H9 (cell line): ENCODE data around the gene SPCS3. TPM values are rescaled to one million over a fixed set of nuclear protein-coding genes. Genes with fewer than 3 reads are reported as not detected.
"Not testable (repeated sequence)": the region's sequence is repeated elsewhere in the genome, so short reads cannot be mapped to it uniquely, and the experiment has no call there.

Experiments
- DNase-seq: peaks from one replicate; pipeline ENCODE4 v3.0.0-alpha.2; 2017
- H2AFZ ChIP-seq: one replicate; pipeline ENCODE4 v1.6.1; 2013; ENCODE audit warnings: mild to moderate bottlenecking, low read length, control low read depth, moderate library complexity
- H2AK5ac ChIP-seq: 2 replicates; pipeline ENCODE4 v1.6.1; 2013; ENCODE audit warnings: low read length, control low read depth, mixed read lengths; ENCODE audit not compliant: insufficient read length
- H2BK120ac ChIP-seq: one replicate; pipeline ENCODE4 v1.6.1; 2013; ENCODE audit warnings: low read depth, mild to moderate bottlenecking, low read length, control low read depth, inconsistent platforms; ENCODE audit not compliant: poor library complexity, severe bottlenecking
- H2BK12ac ChIP-seq: 2 replicates; pipeline ENCODE4 v1.6.1; 2013; ENCODE audit warnings: low read length, control low read depth, mixed read lengths, low read depth; ENCODE audit not compliant: insufficient read length
- H2BK15ac ChIP-seq: 2 replicates; pipeline ENCODE4 v1.6.1; 2013; ENCODE audit warnings: low read depth, low read length, control low read depth
- H2BK20ac ChIP-seq: one replicate; pipeline ENCODE4 v1.6.1; 2013; ENCODE audit warnings: low read depth, mild to moderate bottlenecking, low read length, control low read depth, inconsistent platforms; ENCODE audit not compliant: poor library complexity, severe bottlenecking
- H2BK5ac ChIP-seq: 2 replicates; pipeline ENCODE4 v1.6.1; 2013; ENCODE audit warnings: low read length, control low read depth, mixed read lengths; ENCODE audit not compliant: insufficient read length
- H3K14ac ChIP-seq: 2 replicates; pipeline ENCODE4 v1.6.1; 2013; ENCODE audit warnings: low read length, control low read depth; ENCODE audit not compliant: insufficient read depth
- H3K18ac ChIP-seq: 2 replicates; pipeline ENCODE4 v1.6.1; 2013; ENCODE audit warnings: low read depth, mild to moderate bottlenecking, mixed read lengths, low read length, control low read depth; ENCODE audit not compliant: insufficient read length
- H3K23ac ChIP-seq: 2 replicates; pipeline ENCODE4 v1.6.1; 2013; ENCODE audit warnings: low read length, control low read depth, mixed read lengths, low read depth; ENCODE audit not compliant: insufficient read length
- H3K23me2 ChIP-seq: 2 replicates; pipeline ENCODE4 v1.6.1; 2013; ENCODE audit warnings: low read depth, mild to moderate bottlenecking, mixed read lengths, low read length, control low read depth; ENCODE audit not compliant: insufficient read length, poor library complexity, severe bottlenecking
- H3K27ac ChIP-seq: 2 replicates; pipeline ENCODE4 v1.5.1; 2013; ENCODE audit warnings: low read length, control low read depth, mixed read lengths, low read depth; ENCODE audit not compliant: insufficient read length
- H3K27me3 ChIP-seq: 2 replicates; pipeline ENCODE4 v1.6.1; 2013; ENCODE audit warnings: low read length, control low read depth, inconsistent platforms; ENCODE audit not compliant: insufficient read depth
- H3K4ac ChIP-seq: 2 replicates; pipeline ENCODE4 v1.6.1; 2013; ENCODE audit warnings: low read depth, mild to moderate bottlenecking, control low read depth, inconsistent platforms, low read length, moderate library complexity
- H3K4me1 ChIP-seq: 2 replicates; pipeline ENCODE4 v1.6.1; 2013; ENCODE audit warnings: low read length, control low read depth, inconsistent platforms; ENCODE audit not compliant: insufficient read depth
- H3K4me2 ChIP-seq: 2 replicates; pipeline ENCODE4 v1.6.1; 2013; ENCODE audit warnings: low read length, control low read depth, mixed read lengths; ENCODE audit not compliant: insufficient read length, insufficient read depth
- H3K56ac ChIP-seq: 2 replicates; pipeline ENCODE4 v1.6.1; 2013; ENCODE audit warnings: low read depth, mild to moderate bottlenecking, mixed read lengths, low read length, control low read depth; ENCODE audit not compliant: insufficient read length
- H3K79me1 ChIP-seq: 2 replicates; pipeline ENCODE4 v1.6.1; 2013; ENCODE audit warnings: low read depth, mild to moderate bottlenecking, moderate library complexity, low read length, control low read depth, inconsistent platforms; ENCODE audit not compliant: insufficient read depth, poor library complexity, severe bottlenecking
- H3K79me2 ChIP-seq: 2 replicates; pipeline ENCODE4 v1.6.1; 2013; ENCODE audit warnings: low read length, control low read depth, inconsistent platforms; ENCODE audit not compliant: insufficient read depth
- H3K9ac ChIP-seq: 2 replicates; pipeline ENCODE4 v1.6.1; 2013; ENCODE audit warnings: low read length, control low read depth, mixed read lengths; ENCODE audit not compliant: insufficient read length; ENCODE audit errors: extremely low read depth
- H3K9me3 ChIP-seq: one replicate; pipeline ENCODE4 v1.6.1; 2013; ENCODE audit warnings: low read depth, low read length, inconsistent platforms; ENCODE audit not compliant: control insufficient read depth
- H3T11ph ChIP-seq: one replicate; pipeline ENCODE4 v1.6.1; 2013; ENCODE audit warnings: mild to moderate bottlenecking, low read length, control low read depth, inconsistent platforms
- H4K20me1 ChIP-seq: one replicate; pipeline ENCODE4 v1.6.1; 2013; ENCODE audit not compliant: control insufficient read depth, insufficient read length, insufficient read depth
- H4K5ac ChIP-seq: 2 replicates; pipeline ENCODE4 v1.6.1; 2013; ENCODE audit warnings: low read depth, mild to moderate bottlenecking, mixed read lengths, low read length, control low read depth; ENCODE audit not compliant: insufficient read length
- H4K8ac ChIP-seq: replicated peaks from 2 replicates; pipeline ENCODE4 v1.6.1; 2013; ENCODE audit warnings: low read length, control low read depth, mixed read lengths, low read depth; ENCODE audit not compliant: insufficient read length
- H4K91ac ChIP-seq: 2 replicates; pipeline ENCODE4 v1.6.1; 2013; ENCODE audit warnings: low read depth, mild to moderate bottlenecking, moderate library complexity, mixed read lengths, low read length, control low read depth; ENCODE audit not compliant: insufficient read length
- H3K27ac Mint-ChIP-seq, 3 experiments: 2 replicates in 2 of 3; 3 replicates in 1 of 3; pipeline ENCODE4 v1.8.0; 2020 to 2021; ENCODE audit warnings: mixed read lengths in 3 of 3, mild to moderate bottlenecking in 1 of 3, moderate library complexity in 1 of 3
- H3K27me3 Mint-ChIP-seq: 2 replicates; pipeline ENCODE4 v1.8.0; 2021; ENCODE audit warnings: low read depth, mild to moderate bottlenecking, moderate library complexity, mixed read lengths
- H3K36me3 Mint-ChIP-seq, 3 experiments: 2 replicates in 2 of 3; 3 replicates in 1 of 3; pipeline ENCODE4 v1.8.0; 2020 to 2021; ENCODE audit warnings: low read depth in 3 of 3, mixed read lengths in 3 of 3; ENCODE audit not compliant: insufficient read depth in 1 of 3
- H3K4me1 Mint-ChIP-seq, 2 experiments: 2 replicates each; pipeline ENCODE4 v1.8.0; 2020; ENCODE audit warnings: mixed read lengths in 2 of 2
- H3K4me3 Mint-ChIP-seq, 2 experiments: 2 replicates in 1 of 2; 3 replicates in 1 of 2; pipeline ENCODE4 v1.8.0; 2020 to 2021; ENCODE audit warnings: mild to moderate bottlenecking in 2 of 2, mixed read lengths in 2 of 2, moderate library complexity in 1 of 2
- H3K9me3 Mint-ChIP-seq, 2 experiments: 2 replicates in 1 of 2; 3 replicates in 1 of 2; pipeline ENCODE4 v1.8.0; 2020; ENCODE audit warnings: mild to moderate bottlenecking in 2 of 2, mixed read lengths in 2 of 2, moderate library complexity in 1 of 2
- WGBS: extraction: QIAGEN DNeasy Blood & Tissue Kit; methylation state at CpG from one replicate; pipeline ENCODE4 v1.1.7; 2013; ENCODE audit warnings: missing lambda C conversion rate, low lambda C conversion rate, mixed read lengths; ENCODE audit not compliant: insufficient read length; ENCODE audit errors: extremely low coverage; 5-methylcytosine and 5-hydroxymethylcytosine counted together
- total RNA-seq: library from RNA; stranded (reverse); gene quantifications from 2 replicates; pipeline ENCODE4 v1.2.1, GENCODE V29; 2021
- TF ChIP-seq, protein P1 (sequence below): fragments of 200-600 bp; sonication (generic); conservative IDR thresholded peaks from 3 replicates; pipeline ENCODE4 v1.8.0; 2021; ENCODE audit warnings: antibody characterized with exemption, mild to moderate bottlenecking

SPCS3 gene
- total RNA-seq, 1 experiment from 2014 or later, result 113 TPM

GRCh38 chr4:176293660-176294059 lies 26.1 kb upstream of the SPCS3 start:
- H3K14ac ChIP-seq, result no peak overlapping the region
- H3K79me2 ChIP-seq, result no peaks in the 10 kb centered on the region
- H3K9ac ChIP-seq, result no peak overlapping the region
- H3K4me1 ChIP-seq, result no peaks in the 10 kb centered on the region; the same call in 1 of the 2 replicates
- H3K4ac ChIP-seq, result no peak overlapping the region
- Mint-ChIP-seq H3K9me3 (no peaks in the 10 kb centered on the region), H3K27me3 (no peaks in the 10 kb centered on the region), H3K4me3 (no peak overlapping the region), H3K36me3 (no peaks in the 10 kb centered on the region), H3K4me1 (peaks cover 13 to 14% of the 10 kb centered on the region in 2 experiments), H3K27ac (no peak overlapping the region)
- no peak overlapping the region for H2BK5ac ChIP-seq
- H2BK15ac ChIP-seq, result no peak overlapping the region
- H3K56ac ChIP-seq, result no peak overlapping the region
- TF ChIP-seq, protein P1, sequence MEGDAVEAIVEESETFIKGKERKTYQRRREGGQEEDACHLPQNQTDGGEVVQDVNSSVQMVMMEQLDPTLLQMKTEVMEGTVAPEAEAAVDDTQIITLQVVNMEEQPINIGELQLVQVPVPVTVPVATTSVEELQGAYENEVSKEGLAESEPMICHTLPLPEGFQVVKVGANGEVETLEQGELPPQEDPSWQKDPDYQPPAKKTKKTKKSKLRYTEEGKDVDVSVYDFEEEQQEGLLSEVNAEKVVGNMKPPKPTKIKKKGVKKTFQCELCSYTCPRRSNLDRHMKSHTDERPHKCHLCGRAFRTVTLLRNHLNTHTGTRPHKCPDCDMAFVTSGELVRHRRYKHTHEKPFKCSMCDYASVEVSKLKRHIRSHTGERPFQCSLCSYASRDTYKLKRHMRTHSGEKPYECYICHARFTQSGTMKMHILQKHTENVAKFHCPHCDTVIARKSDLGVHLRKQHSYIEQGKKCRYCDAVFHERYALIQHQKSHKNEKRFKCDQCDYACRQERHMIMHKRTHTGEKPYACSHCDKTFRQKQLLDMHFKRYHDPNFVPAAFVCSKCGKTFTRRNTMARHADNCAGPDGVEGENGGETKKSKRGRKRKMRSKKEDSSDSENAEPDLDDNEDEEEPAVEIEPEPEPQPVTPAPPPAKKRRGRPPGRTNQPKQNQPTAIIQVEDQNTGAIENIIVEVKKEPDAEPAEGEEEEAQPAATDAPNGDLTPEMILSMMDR, result no peak
- H2AFZ ChIP-seq, result no peak overlapping the region
- H2BK120ac ChIP-seq, result no peak overlapping the region
- H3K4me2 ChIP-seq, result no peak overlapping the region
- H4K91ac ChIP-seq, result no peak overlapping the region
- no peak overlapping the region for H3K27ac ChIP-seq
- H3K9me3 ChIP-seq, result no peaks in the 10 kb centered on the region
- no peak overlapping the region for H4K8ac ChIP-seq
- no peak for DNase-seq
- H2BK20ac ChIP-seq, result no peak overlapping the region
- H3K18ac ChIP-seq, result no peak overlapping the region
- H4K20me1 ChIP-seq, result no peaks in the 10 kb centered on the region
- H3K23me2 ChIP-seq, result no peaks in the 10 kb centered on the region
- H3K23ac ChIP-seq, result no peak overlapping the region
- no peak overlapping the region for H2BK12ac ChIP-seq
- H4K5ac ChIP-seq, result no peak overlapping the region
- H2AK5ac ChIP-seq, result no peak overlapping the region
- no peak overlapping the region for H3T11ph ChIP-seq
- H3K27me3 ChIP-seq, result no peaks in the 10 kb centered on the region
- no peaks in the 10 kb centered on the region for H3K79me1 ChIP-seq
- WGBS, result no CpG with 5 or more reads among the region's 1 CpG

DNA sequence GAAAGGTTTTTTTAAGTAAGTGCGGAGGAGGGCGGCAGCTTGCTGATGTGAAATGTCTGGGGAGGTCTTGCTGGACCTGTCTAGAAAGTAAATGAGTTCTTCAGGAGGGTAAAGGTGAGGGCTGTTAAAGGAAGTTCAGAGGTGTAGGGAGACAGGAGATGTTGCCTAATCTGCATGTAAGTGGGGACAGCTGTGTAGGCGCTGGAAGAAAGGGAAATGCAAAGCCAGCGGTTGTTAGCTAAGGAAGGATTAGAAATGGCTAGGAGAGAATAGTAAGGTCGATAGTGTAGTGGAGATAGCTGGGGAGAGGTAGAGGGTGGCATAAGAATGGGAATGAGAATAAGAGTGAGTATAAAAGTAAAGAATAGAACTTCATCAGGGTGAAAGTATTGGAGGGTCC lies 23.9 kb upstream of the SPCS3 start:
- not testable (repeated sequence) for H3K27me3 Mint-ChIP-seq, H3K56ac ChIP-seq, H3K79me1 ChIP-seq, H2BK15ac ChIP-seq, H4K20me1 ChIP-seq, H3K4me2 ChIP-seq, H2BK20ac ChIP-seq, H3K9ac ChIP-seq, H3K9me3 ChIP-seq, H3K18ac ChIP-seq, H4K5ac ChIP-seq, H3T11ph ChIP-seq, H2AK5ac ChIP-seq, H3K9me3 Mint-ChIP-seq, H2BK5ac ChIP-seq, H3K36me3 Mint-ChIP-seq, H3K4me1 ChIP-seq, H3K79me2 ChIP-seq, H3K23ac ChIP-seq, H3K27ac Mint-ChIP-seq, H4K8ac ChIP-seq, H2BK12ac ChIP-seq, H3K27ac ChIP-seq, H2BK120ac ChIP-seq, H3K4ac ChIP-seq, H3K23me2 ChIP-seq, DNase-seq, H3K14ac ChIP-seq, H3K4me1 Mint-ChIP-seq, H4K91ac ChIP-seq, H2AFZ ChIP-seq, H3K4me3 Mint-ChIP-seq, H3K27me3 ChIP-seq
- no CpG with 5 or more reads among the region's 5 CpGs for WGBS
